DMS114 treated with DMSO at 0.1 percent for 48 hours (cell line): Measurements from ENCODE around the gene ITCH.
"Not testable (repeated sequence)": the region's sequence is repeated elsewhere in the genome, so short reads cannot be mapped to it uniquely, and the experiment has no call there.

Source experiments
- DNase-seq: peaks from one replicate; lab custom pipeline; 2025; ENCODE audit not compliant: unreplicated experiment; lab: John Stamatoyannopoulos, UW

ITCH gene

DNA sequence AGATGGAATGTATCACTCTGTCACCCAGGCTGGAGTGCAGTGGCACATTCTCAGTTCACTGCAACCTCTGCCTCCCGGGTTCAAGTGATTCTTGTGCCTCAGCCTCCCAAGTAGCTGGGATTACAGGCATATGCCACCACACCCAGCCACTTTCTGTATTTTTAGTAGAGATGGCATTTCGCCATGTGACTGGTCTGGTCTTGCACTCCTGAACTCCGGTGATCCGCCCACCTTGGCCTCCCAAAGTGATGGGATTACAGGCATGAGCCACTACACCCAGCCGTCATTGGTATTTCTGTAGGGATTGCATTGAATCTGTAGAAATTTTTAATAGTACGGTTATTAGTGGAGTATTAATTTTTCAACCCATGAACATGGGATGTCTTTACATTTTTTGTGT is 134.5 kb downstream of the ITCH start:
- DNase-seq, result not testable (repeated sequence)

DNA sequence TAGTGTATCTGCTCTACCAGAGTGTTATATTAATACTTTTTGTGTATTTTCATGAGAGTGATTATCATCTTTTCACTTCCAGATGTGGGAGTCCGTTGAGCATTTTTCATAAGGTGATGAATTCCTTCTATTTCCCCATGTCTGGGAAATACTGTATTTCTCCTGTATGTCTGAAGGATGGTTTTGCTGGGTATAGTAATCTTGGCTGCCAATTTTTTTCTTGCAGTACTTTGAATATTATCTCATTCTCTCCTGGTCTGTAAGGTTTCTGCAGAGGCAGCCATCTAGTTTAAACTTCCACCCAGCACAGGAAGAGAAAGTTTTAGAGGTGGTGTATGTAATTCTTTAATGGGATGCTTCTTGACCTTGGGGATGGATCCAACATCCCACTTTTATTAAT is 137.8 kb downstream of the ITCH start:
- no peak for DNase-seq

DNA sequence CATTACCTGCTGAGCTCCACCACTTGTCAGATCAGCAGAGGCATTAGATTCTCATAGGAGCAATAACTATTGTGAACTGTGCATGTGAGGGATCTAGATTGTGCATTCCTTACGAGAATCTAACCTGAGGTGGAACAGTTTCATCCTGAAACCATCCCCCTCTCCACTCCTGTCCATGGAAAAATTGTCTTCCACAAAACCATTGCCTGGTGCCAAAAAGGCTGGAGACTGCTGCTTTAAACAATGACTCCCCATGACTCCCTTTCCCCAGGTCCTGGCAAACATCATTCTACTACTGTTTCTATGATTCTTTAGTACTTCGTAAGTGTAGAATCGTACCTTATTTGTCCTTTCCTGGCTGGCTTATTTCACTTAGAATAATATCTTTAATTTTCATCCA is 143.4 kb downstream of the ITCH start:
- no peak for DNase-seq

DNA sequence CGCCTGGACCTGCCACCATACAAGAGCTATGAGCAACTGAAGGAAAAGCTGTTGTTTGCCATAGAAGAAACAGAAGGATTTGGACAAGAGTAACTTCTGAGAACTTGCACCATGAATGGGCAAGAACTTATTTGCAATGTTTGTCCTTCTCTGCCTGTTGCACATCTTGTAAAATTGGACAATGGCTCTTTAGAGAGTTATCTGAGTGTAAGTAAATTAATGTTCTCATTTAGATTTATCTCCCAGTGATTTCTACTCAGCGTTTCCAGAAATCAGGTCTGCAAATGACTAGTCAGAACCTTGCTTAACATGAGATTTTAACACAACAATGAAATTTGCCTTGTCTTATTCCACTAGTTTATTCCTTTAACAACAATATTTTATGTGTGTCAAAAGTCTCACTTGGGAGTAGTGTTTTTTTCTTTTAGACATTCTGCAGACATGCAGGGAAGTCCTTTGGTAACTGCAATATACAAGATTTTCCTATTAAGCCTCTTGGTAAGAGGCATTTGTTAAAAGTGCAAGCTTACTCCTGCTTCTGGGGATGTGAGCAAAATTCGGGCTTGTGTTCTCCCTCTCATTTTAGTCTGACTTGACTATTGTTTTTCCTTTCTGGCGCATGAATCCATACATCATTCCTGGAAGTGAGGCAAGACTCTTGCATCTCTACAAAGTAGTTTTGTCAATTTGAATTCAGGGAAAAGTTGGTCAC is 144.8 kb downstream of the ITCH start:
- DNase-seq, result no peak

DNA sequence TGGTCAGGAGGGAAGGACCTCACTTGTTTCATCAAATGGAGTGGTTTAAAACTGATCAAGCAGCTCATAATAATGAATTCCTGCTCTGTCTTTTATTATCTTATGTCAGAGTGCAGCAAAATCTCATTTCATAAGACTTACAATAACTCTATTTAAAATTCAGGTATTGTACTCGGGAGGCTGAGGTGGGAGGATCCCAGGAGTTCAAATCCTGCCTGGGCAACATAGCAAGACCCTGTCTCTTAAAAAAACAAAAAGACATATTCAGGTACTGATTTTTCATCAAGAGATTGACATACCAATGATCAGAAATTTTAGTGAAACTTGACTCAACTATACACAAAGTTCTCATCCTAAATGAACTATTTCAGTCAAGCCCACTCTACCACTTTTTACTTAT is 147.5 kb downstream of the ITCH start:
- no peak for DNase-seq

DNA sequence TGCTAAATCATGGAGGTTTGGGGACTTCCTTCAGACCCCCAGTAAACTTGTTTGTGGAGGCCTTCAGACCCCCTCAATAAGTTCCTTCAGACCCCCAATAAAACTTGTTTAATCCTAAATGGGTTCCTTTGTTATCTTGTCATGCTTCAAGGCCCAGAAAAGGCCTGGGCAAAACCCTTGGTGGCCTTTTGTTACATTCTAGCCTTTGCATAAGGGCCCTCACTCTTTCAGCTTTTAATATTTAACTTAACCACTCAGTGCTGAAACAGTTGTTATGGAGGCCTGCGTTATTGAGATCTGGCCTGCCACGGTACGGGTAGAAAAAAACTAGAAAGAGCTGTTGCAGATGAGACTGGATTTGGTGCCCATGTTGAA is 148.8 kb downstream of the ITCH start:
- no peak for DNase-seq

DNA sequence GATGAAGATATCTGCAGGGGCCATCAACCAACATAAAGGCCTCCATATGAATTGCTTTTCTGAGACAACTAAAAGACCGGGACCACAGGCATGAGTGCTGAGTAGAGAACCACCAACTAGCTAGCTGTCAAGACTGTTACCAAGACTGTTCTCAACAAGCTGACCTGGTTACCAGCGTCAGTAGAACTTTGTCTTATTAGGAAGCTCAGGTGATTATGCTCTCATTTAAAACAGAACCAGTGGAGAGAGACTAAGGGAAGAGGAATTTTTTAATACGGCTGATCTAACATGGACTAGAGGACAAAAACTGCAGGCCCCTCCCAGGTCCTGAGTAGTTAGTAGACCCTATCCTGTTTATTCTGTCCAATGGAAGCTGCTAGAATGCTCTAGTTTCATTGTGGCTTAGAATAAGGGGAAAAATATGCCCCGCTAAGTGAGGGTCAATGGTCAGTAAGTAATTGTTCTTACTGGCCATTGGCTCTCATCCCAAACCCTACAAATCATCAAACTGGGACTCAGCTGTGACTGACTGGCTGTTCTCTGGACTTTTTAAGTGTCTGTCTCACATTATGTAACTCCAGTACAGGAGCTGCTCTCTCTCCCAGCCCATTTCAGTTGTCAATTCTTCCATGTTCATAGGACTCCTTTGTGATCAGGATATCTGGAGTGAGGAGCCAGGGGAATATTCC is 149.3 kb downstream of the ITCH start:
- no peak for DNase-seq

DNA sequence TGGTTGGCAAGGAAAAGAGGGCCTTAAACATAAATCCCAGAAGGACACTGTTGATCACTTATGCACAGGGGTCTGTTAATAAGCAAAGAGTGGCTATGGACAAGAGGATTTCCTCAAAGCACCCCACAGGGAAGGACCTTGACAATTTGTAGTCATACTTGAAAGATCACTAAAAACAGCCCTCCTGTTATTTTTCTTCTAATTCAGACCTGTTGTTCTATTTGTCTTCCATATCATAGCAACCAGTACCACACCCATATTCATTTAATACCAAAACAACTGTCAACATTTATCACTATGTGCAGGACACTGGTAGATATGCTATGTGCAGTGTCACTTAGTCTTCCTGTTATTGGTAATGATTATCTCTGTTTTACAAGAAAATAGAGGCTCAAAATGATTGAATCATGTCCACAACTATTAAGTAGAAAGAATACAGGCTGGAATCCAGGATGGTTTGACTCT is 149.9 kb downstream of the ITCH start:
- DNase-seq, result no peak

DNA sequence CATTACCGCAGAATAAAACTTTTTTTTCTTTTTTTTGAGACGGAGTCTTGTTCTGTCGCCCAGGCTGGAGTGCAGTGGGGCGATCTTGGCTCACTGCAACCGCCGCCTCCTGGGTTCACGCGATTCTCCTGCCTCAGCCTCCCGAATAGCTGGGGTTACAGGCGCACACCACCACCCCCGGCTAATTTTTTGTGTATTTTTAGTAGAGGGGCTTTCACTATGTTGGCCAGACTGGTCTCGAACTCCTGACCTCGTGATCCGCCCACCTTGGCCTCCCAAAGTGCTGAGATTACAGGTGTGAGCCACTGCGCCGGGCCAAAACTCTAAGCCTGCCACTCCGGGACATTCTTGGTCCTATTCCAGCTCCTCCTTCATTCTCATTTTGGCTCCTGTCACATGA is 151.0 kb downstream of the ITCH start:
- DNase-seq, result not testable (repeated sequence)

DNA sequence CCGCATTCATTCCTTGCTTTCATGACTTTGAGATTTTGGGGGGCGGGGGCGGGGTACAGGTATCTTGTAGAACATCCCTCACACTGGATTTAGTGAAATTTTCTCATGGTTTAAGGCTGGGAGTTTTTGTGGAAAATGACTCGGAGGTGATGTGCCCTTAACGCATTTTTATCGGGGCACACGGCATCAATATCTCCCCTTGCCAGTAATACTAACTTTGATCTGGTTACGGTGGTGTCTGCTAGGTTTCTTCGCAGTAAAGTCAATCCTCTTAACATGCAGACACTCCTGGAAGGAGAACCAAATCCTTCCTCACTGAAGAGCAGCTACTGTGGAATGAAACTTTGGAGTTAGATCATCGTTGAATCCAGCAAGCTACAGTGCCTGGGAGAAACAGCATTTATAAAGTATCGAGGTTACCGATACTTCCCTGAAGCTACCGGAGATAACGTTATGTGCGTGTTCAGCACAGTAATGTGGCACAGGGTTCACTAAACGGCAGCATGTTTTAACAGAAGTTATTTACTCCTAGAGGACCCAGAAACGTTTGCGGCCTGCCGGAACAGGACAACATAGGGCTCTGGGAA is 151.9 kb downstream of the ITCH start:
- DNase-seq, result peak; percentile 41

DNA sequence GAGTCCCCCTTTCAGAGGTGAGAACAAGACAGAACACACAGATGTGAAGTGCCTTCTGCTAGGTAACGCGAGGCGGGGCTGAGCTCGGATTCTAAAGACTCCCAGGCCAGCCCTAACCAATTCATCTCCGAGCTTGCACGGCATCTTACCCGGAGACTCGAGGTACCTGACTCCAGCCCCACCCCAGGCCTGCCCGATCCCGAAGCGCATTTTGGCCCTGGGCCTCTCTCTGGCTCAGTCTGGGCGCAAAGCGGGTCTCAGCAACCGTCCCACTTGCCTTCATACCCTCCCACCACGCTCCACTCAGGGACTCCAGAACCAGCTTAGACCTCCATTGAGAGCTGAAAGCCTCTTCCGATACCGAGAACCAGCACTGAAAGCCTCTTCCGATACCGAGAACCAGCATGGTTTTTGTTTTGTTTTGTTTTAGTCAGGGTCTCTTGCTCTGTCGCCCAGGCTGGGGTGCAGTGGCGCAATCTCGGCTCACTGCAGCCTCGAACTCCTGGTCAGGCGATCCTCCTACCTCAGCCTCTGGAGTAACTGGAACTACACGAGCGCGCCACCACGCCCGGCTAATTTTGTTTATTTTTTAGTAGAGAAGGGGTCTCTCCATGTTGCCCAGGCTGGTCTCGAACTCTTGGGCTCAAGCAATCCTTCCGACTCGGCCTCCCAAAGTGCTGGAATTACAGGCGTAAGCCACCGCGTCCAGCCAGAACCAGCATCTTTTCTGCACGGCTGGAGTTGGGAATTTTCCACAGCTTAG is 152.6 kb downstream of the ITCH start:
- DNase-seq, result peak; percentile 66

DNA sequence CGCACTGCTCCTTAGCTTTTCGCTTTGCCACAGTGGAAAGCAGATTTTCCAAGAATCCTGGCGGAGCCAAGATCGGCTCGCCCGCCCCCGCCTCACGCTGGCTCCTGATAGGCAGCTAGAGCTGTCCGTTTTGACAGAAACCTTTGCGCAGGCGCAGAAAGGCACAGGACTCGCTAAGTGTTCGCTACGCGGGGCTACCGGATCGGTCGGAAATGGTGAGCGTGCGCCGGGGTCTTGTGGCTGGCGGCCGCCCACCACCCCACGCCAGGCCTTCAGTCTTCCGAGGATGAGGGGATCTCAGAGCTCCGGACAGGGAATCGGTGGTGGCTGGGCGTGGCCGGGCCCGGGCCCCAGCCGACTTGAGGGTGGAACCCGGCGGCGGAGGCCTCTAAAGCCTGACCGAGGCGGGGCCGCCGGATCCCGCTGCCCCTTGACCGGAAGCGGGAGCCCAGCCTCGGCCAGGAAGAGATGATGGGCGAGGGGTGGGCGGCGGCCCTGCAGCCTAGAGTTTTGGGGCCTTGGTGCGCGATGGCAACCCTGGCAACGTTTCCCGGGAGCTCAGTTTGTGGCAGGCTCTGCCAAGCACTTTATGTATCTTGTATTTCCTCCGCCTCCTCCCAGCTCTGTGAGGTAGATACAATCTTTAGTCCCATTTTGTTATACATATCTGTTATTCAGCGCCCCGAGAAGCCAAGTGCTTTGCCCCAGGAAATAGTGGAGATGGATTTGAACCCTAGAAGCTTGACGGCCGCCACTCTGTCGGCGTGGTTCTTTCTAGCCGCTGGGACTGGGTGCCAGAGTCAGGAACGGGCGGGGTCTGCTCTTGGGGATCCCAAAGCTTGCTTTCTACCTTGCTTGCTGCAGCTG is 153.4 kb downstream of the ITCH start, which contains the start of gene DYNLRB1:
DYNLRB1 (plus strand) TSS at position 176 of the 867 bp plus-strand sequence; CDS start at position 213, 37 bp downstream.
- peak; percentile 79 for DNase-seq

DNA sequence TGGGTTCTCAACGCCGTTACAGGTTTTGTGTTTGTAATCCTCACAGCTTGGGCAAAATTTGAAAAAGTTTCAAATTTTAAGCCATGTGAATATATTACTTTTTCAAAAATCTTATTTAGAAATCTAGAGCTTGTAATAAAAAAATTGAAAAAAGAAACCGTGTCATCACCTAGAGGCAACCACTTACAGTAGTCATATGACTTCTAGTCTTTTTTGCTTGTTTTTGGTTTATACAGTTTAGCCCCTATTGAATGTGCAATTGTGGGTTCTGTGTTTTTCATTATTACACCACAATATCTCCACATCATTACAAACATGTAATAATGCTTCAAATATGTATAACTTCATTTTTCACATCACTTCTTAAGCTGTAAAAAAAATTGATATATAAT is 154.0 kb downstream of the ITCH start:
- no peak for DNase-seq

DNA sequence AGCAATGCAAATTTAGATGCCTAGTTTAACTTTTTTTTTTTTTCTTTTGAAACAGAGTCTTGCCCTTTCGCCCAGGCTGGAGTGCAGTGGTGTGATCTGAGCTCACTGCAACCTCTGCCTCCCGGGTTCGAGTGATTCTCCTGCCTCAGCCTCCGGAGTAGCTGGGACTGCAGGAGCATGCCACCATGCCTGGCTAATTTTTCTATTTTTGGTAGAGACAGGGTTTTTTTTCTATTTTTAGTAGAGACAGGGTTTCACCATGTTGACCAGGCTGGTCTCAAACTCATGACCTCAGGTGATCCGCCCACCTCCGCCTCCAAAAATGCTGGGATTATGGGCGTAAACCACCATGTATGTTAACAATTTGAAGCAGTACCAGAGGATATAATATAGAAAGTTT is 155.8 kb downstream of the ITCH start:
- not testable (repeated sequence) for DNase-seq

DNA sequence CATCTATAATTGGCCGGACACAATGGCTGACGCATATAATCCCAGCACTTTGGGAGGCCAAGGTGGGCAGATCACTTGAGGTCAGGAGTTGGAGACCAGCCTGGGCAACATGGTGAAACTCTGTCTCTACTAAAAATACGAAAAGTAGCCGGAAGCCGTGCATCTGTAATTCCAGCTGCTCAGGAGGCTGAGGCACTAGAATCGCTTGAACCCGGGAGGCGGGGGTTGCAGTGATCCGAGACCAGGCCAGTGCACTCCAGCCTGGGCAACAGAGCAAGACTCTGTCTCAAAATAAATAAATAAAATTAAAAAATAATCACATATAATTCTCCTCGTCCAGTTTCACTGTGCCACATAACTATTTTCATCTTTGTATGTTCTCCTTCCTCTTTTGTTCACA is 156.8 kb downstream of the ITCH start:
- DNase-seq, result not testable (repeated sequence)

DNA sequence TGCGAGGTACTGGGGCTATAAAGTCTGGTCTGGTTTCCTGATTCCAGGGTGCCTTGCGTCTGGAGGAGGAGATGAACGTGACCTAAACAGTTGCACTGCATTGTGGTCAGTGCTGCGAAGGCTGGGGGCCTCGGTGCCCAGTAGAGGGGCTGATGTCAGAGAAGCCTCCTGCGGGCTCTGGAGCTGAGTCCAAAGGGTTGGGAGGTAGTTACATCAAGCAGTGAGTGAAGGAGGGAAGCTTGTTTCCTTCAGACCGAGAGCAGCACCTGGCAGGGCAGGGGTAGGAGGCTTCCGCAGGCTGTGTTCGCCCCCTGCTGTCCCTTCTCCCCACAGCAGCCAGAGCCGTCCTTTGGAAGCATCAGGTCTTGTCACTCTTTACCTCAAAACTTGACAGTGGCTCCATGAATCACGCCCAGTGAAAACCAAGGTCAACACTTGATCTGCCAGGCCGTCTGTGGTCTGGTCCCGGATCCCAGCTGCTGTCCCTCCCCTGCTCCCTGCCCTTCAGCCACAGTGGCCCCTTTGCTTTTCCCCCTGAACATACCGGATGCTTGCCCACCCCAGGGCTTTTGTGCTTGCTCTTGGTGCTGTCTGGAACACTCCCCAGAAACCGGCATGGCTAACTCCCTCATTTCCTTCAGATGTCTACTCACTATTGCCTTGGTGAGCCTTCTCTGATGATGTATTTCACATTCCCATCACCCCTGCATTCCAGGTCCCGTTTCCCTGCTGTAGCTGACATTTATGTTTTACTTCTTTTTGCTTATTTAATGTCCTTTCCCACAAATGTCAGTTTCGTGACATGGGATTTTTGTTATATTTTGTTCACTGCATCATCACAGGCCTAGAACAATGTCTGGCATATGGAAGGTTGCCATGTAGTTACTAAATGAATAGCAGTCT is 160.1 kb downstream of the ITCH start:
- DNase-seq, result no peak

DNA sequence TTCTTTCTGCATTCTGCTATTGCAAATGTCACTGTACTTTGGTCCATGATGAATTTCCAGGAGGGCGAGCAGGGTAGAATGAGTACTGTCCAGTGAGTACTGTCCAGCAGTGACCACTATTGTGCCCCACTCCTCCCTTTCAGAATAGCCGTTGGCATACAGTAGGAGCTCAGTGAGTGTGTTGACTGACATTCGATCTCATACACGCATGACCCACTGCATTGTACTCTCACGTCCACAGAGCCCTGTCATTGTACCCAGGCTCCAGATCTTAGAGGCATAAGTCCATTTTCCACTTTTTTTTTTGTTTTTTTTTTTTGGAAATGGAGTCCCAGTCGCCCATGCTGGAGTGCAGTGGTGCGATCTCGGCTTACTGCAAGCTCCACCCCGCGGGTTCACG is 161.4 kb downstream of the ITCH start:
- DNase-seq, result no peak

DNA sequence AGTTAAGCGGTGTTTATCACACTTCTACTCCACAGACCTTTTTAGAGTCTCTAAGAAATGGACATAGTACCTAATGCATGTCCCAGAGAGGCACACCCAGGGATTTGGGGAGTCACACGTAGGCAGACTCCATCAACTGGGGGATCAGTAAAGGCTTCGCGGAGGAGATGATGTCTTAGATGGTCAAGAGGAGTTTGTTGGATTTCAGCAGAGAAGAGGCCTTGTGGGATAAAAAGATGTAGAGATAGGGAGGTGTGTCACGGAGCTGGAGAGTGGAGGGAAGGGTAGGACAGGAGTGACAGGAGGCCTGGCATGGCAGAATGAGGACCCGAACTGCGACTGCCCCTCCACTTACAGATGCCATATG is 162.3 kb downstream of the ITCH start:
- no peak for DNase-seq

DNA sequence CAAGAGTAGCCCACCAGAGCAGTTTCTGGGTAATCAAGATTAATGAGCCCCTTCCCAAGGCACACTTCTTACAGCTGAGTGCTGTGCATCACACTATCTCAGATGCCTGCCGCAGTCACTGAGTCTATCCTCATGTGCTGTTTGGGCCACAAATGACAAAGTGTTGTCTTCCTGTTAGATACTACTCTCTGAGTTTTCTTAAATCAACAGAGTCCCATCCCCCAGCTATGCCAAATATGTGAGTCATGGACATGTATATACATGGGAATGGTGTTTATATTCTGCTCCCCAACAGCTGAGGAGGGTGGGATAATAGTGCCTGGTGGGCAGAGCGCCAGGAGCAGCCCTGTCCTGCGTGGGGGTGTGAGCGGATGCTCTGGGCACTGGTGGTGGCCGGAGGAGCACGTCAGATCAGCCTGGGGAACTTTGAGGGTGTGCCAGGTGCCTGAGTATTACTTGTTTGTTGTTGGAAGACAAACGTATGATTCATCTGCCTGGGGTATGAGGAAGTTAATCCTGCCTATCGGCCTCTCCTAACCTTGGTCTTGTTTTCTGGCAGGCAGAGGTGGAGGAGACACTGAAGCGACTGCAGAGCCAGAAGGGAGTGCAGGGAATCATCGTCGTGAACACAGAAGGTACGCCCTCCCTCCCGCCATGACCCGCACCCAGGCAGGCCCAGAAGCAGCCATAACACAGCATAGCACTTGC is 162.8 kb downstream of the ITCH start:
- DNase-seq, result no peak
